ENCODE results near the gene NDUFV3. TPM values are rescaled to one million over a fixed set of nuclear protein-coding genes. Genes with fewer than 3 reads are reported as not detected.
"Not testable (repeated sequence)": the region's sequence is repeated elsewhere in the genome, so short reads cannot be mapped to it uniquely, and the experiment has no call there.

Gene NDUFV3
- total and polyA plus RNA-seq, 4 donors, result 17.7 to 45.1 (median 28.2) TPM

GRCh38 chr21:42941696-42942085 is 48.6 kb downstream of the NDUFV3 start:
- TF ChIP-seq, protein P1, sequence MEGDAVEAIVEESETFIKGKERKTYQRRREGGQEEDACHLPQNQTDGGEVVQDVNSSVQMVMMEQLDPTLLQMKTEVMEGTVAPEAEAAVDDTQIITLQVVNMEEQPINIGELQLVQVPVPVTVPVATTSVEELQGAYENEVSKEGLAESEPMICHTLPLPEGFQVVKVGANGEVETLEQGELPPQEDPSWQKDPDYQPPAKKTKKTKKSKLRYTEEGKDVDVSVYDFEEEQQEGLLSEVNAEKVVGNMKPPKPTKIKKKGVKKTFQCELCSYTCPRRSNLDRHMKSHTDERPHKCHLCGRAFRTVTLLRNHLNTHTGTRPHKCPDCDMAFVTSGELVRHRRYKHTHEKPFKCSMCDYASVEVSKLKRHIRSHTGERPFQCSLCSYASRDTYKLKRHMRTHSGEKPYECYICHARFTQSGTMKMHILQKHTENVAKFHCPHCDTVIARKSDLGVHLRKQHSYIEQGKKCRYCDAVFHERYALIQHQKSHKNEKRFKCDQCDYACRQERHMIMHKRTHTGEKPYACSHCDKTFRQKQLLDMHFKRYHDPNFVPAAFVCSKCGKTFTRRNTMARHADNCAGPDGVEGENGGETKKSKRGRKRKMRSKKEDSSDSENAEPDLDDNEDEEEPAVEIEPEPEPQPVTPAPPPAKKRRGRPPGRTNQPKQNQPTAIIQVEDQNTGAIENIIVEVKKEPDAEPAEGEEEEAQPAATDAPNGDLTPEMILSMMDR (IDR thresholded peaks at IDR 0.05; ENCODE audit: control extremely low read depth, extremely low read depth), result no peak
- WGBS, 2 donors, result 91 to 94% methylated on average over 6 of the region's 6 CpGs
- no peak for DNase-seq
- Histone ChIP-seq H3K9ac (ENCODE audit: insufficient read depth in 1 of 2, low read length in 2 of 2) (no peak overlapping the region), H3K4me1 (ENCODE audit: control insufficient read depth in 5 of 5, insufficient read depth in 5 of 5, low read length in 5 of 5) (peaks cover 0 to 33% (median 10%) of the 10 kb centered on the region in 5 donors), H3K36me3 (ENCODE audit: control insufficient read depth in 4 of 4, insufficient read depth in 4 of 4, low read length in 4 of 4) (no peaks in the 10 kb centered on the region), H3K27ac (ENCODE audit: low read depth in 1 of 2, low read length in 1 of 2) (no peak overlapping the region), H3K27me3 (ENCODE audit: control insufficient read depth in 3 of 3, insufficient read depth in 3 of 3, low read length in 2 of 3) (no peaks in the 10 kb centered on the region), H3K4me3 (no peak overlapping the region), H3K9me3 (ENCODE audit: control insufficient read depth in 4 of 4, insufficient read depth in 3 of 4, low read length in 3 of 4) (no peaks in the 10 kb centered on the region)
- ATAC-seq (ENCODE audit: insufficient read depth, low FRiP score), result no peak

DNA sequence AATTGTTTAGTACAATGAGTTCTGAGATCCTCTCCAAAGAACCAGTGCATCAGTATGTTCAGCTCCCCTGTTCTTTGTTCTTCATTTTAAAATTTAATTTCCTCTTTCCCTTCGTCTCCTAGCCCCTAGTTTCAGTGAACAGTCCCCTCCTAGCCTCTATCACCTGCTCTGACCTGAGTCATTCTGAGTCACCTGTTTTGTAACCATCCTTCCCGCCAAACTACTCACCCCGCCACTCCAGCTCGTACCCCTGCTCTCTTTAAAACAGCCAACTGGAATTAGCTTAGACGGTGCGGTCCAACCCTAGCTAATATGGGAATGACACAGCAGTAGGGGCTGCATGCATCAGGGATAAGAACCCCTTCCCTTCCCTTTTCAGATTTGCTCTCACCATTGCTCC is 49.1 kb downstream of the NDUFV3 start:
- Histone ChIP-seq H3K9ac (ENCODE audit: insufficient read depth in 1 of 2, low read length in 2 of 2) (no peak overlapping the region), H3K27ac (ENCODE audit: low read depth in 1 of 2, low read length in 1 of 2) (no peak overlapping the region)
- 56 to 67% methylated on average over 6 of the region's 6 CpGs for WGBS, 2 donors

DNA sequence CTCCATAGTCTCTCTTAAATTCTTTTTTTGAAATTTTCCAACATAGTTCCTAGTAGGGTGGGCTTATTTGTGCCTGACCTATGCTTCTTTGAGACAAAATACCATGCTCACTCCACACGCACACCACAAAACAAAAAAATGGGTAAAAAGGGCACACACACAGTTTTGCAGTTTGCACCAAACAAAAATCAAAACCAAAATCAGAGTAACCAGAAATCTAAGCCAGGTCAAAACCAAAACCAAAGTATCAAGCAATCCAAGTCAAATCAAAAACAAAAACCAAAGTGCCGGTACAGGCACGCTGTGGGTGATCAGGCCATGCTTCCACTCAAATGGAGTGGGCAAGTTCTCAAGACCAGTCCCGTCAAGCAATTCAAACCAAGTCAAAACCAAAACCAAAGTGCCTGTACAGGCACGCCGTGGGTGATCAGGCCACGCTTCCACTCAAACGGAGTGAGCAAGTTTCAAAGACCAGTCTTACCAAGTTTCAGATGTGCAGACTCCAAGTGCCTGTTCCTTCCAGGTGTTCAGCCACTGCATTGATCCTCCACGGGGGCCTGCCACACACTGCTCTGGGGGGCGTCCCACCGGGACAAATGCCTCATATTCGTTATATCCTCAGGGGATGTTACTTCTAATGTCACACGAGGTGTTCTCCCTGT is 56.1 kb downstream of the NDUFV3 start:
- ATAC-seq (ENCODE audit: insufficient read depth, low FRiP score); H3K36me3 ChIP-seq (ENCODE audit: control insufficient read depth in 4 of 4, insufficient read depth in 4 of 4, low read length in 4 of 4); H3K9me3 ChIP-seq (ENCODE audit: control insufficient read depth in 4 of 4, insufficient read depth in 3 of 4, low read length in 3 of 4); H3K9ac ChIP-seq (ENCODE audit: insufficient read depth in 1 of 2, low read length in 2 of 2); H3K4me1 ChIP-seq (ENCODE audit: control insufficient read depth in 5 of 5, insufficient read depth in 5 of 5, low read length in 5 of 5); H3K27me3 ChIP-seq (ENCODE audit: control insufficient read depth in 3 of 3, insufficient read depth in 3 of 3, low read length in 2 of 3); H3K4me3 ChIP-seq; H3K27ac ChIP-seq (ENCODE audit: low read depth in 1 of 2, low read length in 1 of 2); DNase-seq: not testable (repeated sequence)
- 84% methylated on average over 13 of the region's 13 CpGs for WGBS, 2 donors

More for the DNA sequence above, 49.1 kb downstream of the NDUFV3 start:
- TF ChIP-seq, protein P1 (IDR thresholded peaks at IDR 0.05; ENCODE audit: control extremely low read depth, extremely low read depth), result no peak
- Histone ChIP-seq H3K4me3 (no peak overlapping the region), H3K36me3 (ENCODE audit: control insufficient read depth in 4 of 4, insufficient read depth in 4 of 4, low read length in 4 of 4) (no peaks in the 10 kb centered on the region), H3K9me3 (ENCODE audit: control insufficient read depth in 4 of 4, insufficient read depth in 3 of 4, low read length in 3 of 4) (no peaks in the 10 kb centered on the region), H3K4me1 (ENCODE audit: control insufficient read depth in 5 of 5, insufficient read depth in 5 of 5, low read length in 5 of 5) (peaks cover 0 to 27% (median 8%) of the 10 kb centered on the region in 5 donors), H3K27me3 (ENCODE audit: control insufficient read depth in 3 of 3, insufficient read depth in 3 of 3, low read length in 2 of 3) (no peaks in the 10 kb centered on the region)
- DNase-seq (no peak), ATAC-seq (ENCODE audit: insufficient read depth, low FRiP score) (no peak)

DNA sequence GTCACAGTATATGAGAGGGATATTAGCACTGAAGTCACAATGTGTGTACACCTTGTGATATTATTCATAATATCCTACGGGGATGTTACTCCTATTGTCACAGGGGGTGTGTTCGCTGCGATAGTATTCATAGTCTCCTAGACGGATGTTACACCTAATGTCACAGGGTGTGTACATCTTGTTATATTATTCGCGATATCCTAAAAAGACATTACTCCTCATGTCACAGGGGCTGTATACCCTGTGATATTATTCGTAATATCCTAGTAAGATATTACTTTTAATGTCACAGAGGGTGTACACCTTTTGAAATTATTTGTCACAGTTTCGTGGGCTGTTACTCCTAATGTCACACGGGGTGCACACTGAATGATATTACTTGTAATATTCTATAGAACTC is 58.1 kb downstream of the NDUFV3 start:
- H3K36me3 ChIP-seq (ENCODE audit: control insufficient read depth in 4 of 4, insufficient read depth in 4 of 4, low read length in 4 of 4); H3K9ac ChIP-seq (ENCODE audit: insufficient read depth in 1 of 2, low read length in 2 of 2); H3K27me3 ChIP-seq (ENCODE audit: control insufficient read depth in 3 of 3, insufficient read depth in 3 of 3, low read length in 2 of 3); H3K9me3 ChIP-seq (ENCODE audit: control insufficient read depth in 4 of 4, insufficient read depth in 3 of 4, low read length in 3 of 4); H3K27ac ChIP-seq (ENCODE audit: low read depth in 1 of 2, low read length in 1 of 2); DNase-seq; H3K4me1 ChIP-seq (ENCODE audit: control insufficient read depth in 5 of 5, insufficient read depth in 5 of 5, low read length in 5 of 5); H3K4me3 ChIP-seq; ATAC-seq (ENCODE audit: insufficient read depth, low FRiP score): not testable (repeated sequence)
- 96 to 97% methylated on average over 9 of the region's 9 CpGs for WGBS, 2 donors
